Spleen (tissue), 11 donors: Measurements from ENCODE around the gene APOL6. TPM values are rescaled to one million over a fixed set of nuclear protein-coding genes. Genes with fewer than 3 reads are reported as not detected.
A peak's percentile ranks its signal among the peaks of the same experiment; 100 is the strongest.

Experiments used
- DNase-seq: peaks from one replicate; pipeline ENCODE4 v3.0.0-alpha.2; 2020
- H3K27ac ChIP-seq, 8 donors: fragments of 200-600 bp; sonication (generic) in 7 of 8; 1 replicate in 4 of 8; 2 replicates in 4 of 8; pipeline versions ENCODE4 v1.5.0 to v1.8.0; 2016 to 2021; ENCODE audit warnings: inconsistent platforms in 4 of 8, mild to moderate bottlenecking in 4 of 8, moderate library complexity in 1 of 8
- H3K27me3 ChIP-seq, 7 donors: fragments of 200-600 bp; sonication (generic) in 6 of 7; replicated peaks in 1 of 7; 1 replicate in 4 of 7; 2 replicates in 3 of 7; pipeline versions ENCODE4 v1.5.0 to v1.8.0; 2016 to 2021; ENCODE audit warnings: inconsistent platforms in 3 of 7, mild to moderate bottlenecking in 1 of 7
- H3K36me3 ChIP-seq, 6 donors: fragments of 200-600 bp; sonication (generic) in 5 of 6; 1 replicate in 4 of 6; 2 replicates in 2 of 6; pipeline versions ENCODE4 v1.5.0 to v1.8.0; 2016 to 2021; ENCODE audit warnings: inconsistent platforms in 2 of 6
- H3K4me1 ChIP-seq, 6 donors: fragments of 200-600 bp; sonication (generic) in 5 of 6; 1 replicate in 3 of 6; 2 replicates in 3 of 6; pipeline versions ENCODE4 v1.5.0 to v1.8.0; 2016 to 2021; ENCODE audit warnings: inconsistent platforms in 3 of 6
- H3K4me3 ChIP-seq, 8 donors: fragments of 200-600 bp; sonication (generic) in 7 of 8; 1 replicate in 4 of 8; 2 replicates in 4 of 8; pipeline versions ENCODE4 v1.5.0 to v1.8.0; 2016 to 2021; ENCODE audit warnings: inconsistent platforms in 4 of 8, mild to moderate bottlenecking in 4 of 8, moderate library complexity in 2 of 8
- H3K9me3 ChIP-seq, 8 donors: fragments of 200-600 bp; sonication (generic) in 7 of 8; 1 replicate in 4 of 8; 2 replicates in 4 of 8; pipeline versions ENCODE4 v1.5.0 to v1.8.0; 2016 to 2021; ENCODE audit warnings: inconsistent platforms in 4 of 8
- POLR2A ChIP-seq, 3 donors: fragments of 450-650 bp; IDR thresholded peaks; one replicate each; pipeline ENCODE4 v1.5.1; 2017; ENCODE audit warnings: antibody characterized with exemption in 3 of 3, mild to moderate bottlenecking in 1 of 3
- POLR2AphosphoS5 ChIP-seq, 3 donors: sonication (generic); formaldehyde crosslinking; IDR thresholded peaks; one replicate each; pipeline ENCODE4 v1.5.1; 2017; ENCODE audit warnings: antibody characterized with exemption in 3 of 3
- WGBS, 5 donors: extraction: QIAGEN DNeasy Blood & Tissue Kit in 3 of 5; methylation state at CpG; one replicate each; pipeline versions ENCODE4 v1.1.5 to v1.1.7; 2013 to 2018; 5-methylcytosine and 5-hydroxymethylcytosine counted together
- intact Hi-C: fragments of 100-400 bp; cut with DNase I; formaldehyde crosslinking; loops from one replicate; pipeline ENCODE4 v1.15.0; 2023; ENCODE audit warnings: low total_unique reads
- polyA plus RNA-seq, 3 donors: library from polyadenylated mRNA; stranded (reverse); fragments of 200-250 nt; gene quantifications; one replicate each; pipeline ENCODE4 v1.2.1, GENCODE V29; 2013
- total RNA-seq, 7 donors: library from RNA; depleted of rRNA in 3 of 7; stranded (reverse); fragments of >200 nt in 3 of 7; fragmentation: NEBNext Ultra II Directional in 4 of 7; extraction: Animal tissue kit (Norgen Biotek cat#: 25700) in 4 of 7; gene quantifications; one replicate each; pipeline versions ENCODE4 v1.1.0 to v1.2.1, GENCODE V29; 2016 to 2021
- TF ChIP-seq, protein P1 (sequence below), 11 experiments: fragments of 200-600 bp in 7 of 11; fragments of 450-650 bp in 4 of 11; sonication (generic) in 4 of 11; IDR thresholded peaks in 8 of 11; conservative IDR thresholded peaks in 3 of 11; 1 replicate in 7 of 11; 2 replicates in 4 of 11; pipeline versions ENCODE4 v1.4.0 to v1.8.0; 2016 to 2021; ENCODE audit warnings: antibody characterized with exemption in 11 of 11, inconsistent platforms in 4 of 11, mild to moderate bottlenecking in 1 of 11
- donor health status: healthy with polysubstance abuse.
- donor health status: DM: no; HTN: no; CAD: no; lungs with moderate emphysema.
- donor health status: DM: no; HTN: no; CAD: no.
- donor health status: Bipolar disorder and iron deficiency.
- donor health status: healthy.
- donor health status: DM: no; HTN: no; CAD: no.
- donor health status: DM: yes; HTN: yes; CAD: no.

APOL6 gene
- total and polyA plus RNA-seq, 10 donors, result 4.4 to 48.1 (median 37.3) TPM

DNA sequence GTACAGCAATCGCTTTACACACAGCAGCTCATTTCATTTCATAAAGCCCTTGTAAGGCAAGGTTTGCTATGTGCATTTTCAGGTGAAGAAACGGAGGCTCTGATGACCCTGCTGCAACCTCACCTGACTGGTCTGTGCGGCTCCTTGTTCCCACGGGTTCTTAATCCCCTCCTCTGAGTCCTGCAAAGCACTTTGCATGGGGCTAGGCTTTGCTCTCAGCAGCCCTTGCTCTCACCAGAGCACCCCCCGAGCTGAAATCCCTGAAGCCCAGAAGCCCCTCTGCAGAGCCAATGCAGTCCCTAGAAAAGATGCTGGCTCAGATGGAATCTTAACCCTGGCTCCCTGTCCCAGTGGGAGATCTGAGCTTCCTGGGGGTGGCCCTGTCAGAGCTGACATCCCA is 11.0 kb upstream of the APOL6 start:
- Histone ChIP-seq H3K9me3 (no peaks in the 10 kb centered on the region), H3K27ac (peak overlapping the region in 5 of 8 donors; percentile 60 to 75 (median 71)), H3K27me3 (no peaks in the 10 kb centered on the region), H3K36me3 (no peaks in the 10 kb centered on the region), H3K4me3 (no peak overlapping the region), H3K4me1 (peaks cover 0 to 19% (median 0%) of the 10 kb centered on the region in 6 donors)
- TF ChIP-seq POLR2AphosphoS5 (IDR thresholded peaks at IDR 0.05) (no peak), POLR2A (IDR thresholded peaks at IDR 0.05) (no peak)
- TF ChIP-seq, protein P1, sequence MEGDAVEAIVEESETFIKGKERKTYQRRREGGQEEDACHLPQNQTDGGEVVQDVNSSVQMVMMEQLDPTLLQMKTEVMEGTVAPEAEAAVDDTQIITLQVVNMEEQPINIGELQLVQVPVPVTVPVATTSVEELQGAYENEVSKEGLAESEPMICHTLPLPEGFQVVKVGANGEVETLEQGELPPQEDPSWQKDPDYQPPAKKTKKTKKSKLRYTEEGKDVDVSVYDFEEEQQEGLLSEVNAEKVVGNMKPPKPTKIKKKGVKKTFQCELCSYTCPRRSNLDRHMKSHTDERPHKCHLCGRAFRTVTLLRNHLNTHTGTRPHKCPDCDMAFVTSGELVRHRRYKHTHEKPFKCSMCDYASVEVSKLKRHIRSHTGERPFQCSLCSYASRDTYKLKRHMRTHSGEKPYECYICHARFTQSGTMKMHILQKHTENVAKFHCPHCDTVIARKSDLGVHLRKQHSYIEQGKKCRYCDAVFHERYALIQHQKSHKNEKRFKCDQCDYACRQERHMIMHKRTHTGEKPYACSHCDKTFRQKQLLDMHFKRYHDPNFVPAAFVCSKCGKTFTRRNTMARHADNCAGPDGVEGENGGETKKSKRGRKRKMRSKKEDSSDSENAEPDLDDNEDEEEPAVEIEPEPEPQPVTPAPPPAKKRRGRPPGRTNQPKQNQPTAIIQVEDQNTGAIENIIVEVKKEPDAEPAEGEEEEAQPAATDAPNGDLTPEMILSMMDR (IDR thresholded peaks at IDR 0.05 in 8 of 11, conservative IDR thresholded peaks at IDR 0.05 in 3 of 11), result no peak
- DNase-seq, result peak; percentile 29
- 78 to 86% (median 82%) methylated on average over 5 of the region's 5 CpGs for WGBS, 5 donors
- intact Hi-C loops, result no loop called here

DNA sequence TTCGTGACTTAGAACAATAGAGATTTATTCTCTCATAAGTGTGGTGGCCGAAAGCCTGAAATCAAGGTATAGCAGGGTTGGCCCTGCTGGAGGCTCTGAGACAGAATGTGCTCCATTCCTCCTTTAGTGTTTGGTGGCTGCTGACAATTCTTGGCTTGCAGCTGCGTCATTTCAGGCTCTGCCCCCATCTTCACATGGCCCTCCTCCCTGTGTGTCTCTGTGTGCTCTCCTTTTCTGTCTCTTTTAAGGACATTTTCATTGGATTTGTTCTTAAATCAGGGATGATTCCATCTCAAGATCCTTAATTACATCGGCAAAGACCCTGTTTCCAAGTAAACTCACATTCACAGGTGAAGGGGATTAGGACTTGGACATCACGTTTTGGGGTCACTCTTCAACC is 10.2 kb upstream of the APOL6 start:
- WGBS, 5 donors, result 67 to 89% (median 81%) methylated on average over 5 of the region's 5 CpGs
- no peaks in the 10 kb centered on the region for H3K36me3 ChIP-seq
- no peaks in the 10 kb centered on the region for H3K9me3 ChIP-seq
- no peak overlapping the region for H3K4me3 ChIP-seq
- H3K4me1 ChIP-seq, result peaks cover 0 to 19% (median 0%) of the 10 kb centered on the region in 6 donors
- H3K27me3 ChIP-seq, result no peaks in the 10 kb centered on the region
- no peak for DNase-seq
- TF ChIP-seq POLR2A (IDR thresholded peaks at IDR 0.05) (no peak), POLR2AphosphoS5 (IDR thresholded peaks at IDR 0.05) (no peak)
- TF ChIP-seq, protein P1 (IDR thresholded peaks at IDR 0.05 in 8 of 11, conservative IDR thresholded peaks at IDR 0.05 in 3 of 11), result no peak
- H3K27ac ChIP-seq, result peak overlapping the region in 7 of 8 donors; percentile 33 to 75 (median 63)
- intact Hi-C loops, result no loop called here

DNA sequence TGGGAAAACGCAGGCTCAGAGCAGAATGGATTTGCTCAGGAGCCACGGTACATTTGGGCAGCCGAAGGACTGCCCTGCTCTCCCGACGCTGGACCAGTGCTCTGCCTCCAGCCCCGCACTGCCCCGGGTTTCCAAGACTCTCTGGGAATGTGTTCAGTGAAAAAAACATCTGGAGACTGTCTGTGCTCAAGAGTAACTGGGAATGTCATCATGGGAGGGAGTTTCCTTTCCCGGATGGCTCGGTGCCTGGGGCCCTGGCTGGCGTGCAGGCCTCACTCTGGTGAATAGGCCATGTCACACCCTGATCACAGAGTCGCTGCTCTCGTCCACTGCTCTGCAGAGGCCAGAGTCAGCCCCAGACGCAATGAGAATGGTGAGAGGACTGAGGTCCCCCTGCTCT is 9.8 kb upstream of the APOL6 start:
- intact Hi-C loops, result no loop called here
- WGBS, 5 donors, result 59 to 78% (median 75%) methylated on average over 11 to 13 of the region's 13 CpGs
- no peaks in the 10 kb centered on the region for H3K36me3 ChIP-seq
- no peak overlapping the region for H3K4me3 ChIP-seq
- DNase-seq, result peak; percentile 72
- H3K9me3 ChIP-seq, result no peaks in the 10 kb centered on the region
- peak overlapping the region in 7 of 8 donors; percentile 33 to 75 (median 63) for H3K27ac ChIP-seq
- peaks cover 0 to 19% (median 0%) of the 10 kb centered on the region in 6 donors for H3K4me1 ChIP-seq
- no peaks in the 10 kb centered on the region for H3K27me3 ChIP-seq
- TF ChIP-seq POLR2A (IDR thresholded peaks at IDR 0.05) (no peak), POLR2AphosphoS5 (IDR thresholded peaks at IDR 0.05) (peak; percentile 64 to 80 (median 71))
- TF ChIP-seq, protein P1 (IDR thresholded peaks at IDR 0.05 in 8 of 11, conservative IDR thresholded peaks at IDR 0.05 in 3 of 11), result no peak

DNA sequence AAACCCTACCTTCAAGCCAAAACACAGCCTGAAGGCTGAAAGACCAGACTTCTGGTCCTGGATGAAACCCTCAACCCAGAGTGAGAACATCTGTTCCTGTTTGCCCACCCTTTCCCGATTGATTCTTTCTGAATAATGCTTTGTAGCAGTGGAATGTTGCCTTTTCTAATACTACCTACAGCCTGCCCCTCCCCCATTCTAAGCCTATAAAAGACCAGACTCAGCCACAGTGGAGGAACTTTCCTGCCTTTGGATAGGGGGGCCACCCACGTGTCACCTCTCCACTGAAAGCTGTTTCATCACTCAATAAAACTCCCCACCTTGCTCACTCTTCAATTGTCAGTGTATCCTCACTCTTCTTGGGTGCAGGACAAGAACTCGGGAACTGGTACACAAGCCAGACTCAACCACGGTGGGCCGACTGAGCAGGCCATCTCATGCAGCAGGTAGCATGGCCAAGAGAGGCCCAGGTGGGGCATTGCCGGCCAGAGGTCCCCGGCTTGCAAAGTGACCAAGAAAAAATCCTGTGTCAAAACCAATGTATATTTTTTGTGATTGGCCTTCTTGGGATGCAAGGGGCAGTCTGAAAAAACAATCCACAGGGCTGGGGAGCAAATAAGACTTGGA is 6.6 kb upstream of the APOL6 start:
- Histone ChIP-seq H3K4me1 (peaks cover 0 to 23% (median 1%) of the 10 kb centered on the region in 6 donors), H3K27me3 (no peaks in the 10 kb centered on the region), H3K4me3 (no peak overlapping the region), H3K27ac (no peak overlapping the region), H3K36me3 (no peaks in the 10 kb centered on the region), H3K9me3 (no peaks in the 10 kb centered on the region)
- 83 to 88% (median 87%) methylated on average over 7 of the region's 7 CpGs for WGBS, 5 donors
- DNase-seq, result peak; percentile 51
- TF ChIP-seq POLR2AphosphoS5 (IDR thresholded peaks at IDR 0.05) (no peak), POLR2A (IDR thresholded peaks at IDR 0.05) (no peak)
- TF ChIP-seq, protein P1 (IDR thresholded peaks at IDR 0.05 in 8 of 11, conservative IDR thresholded peaks at IDR 0.05 in 3 of 11), result no peak
- intact Hi-C loops, result no loop called here
